H1 (cell line): ENCODE results near the gene KRTAP19-6. TPM values are rescaled to one million over a fixed set of nuclear protein-coding genes. Genes with fewer than 3 reads are reported as not detected.

ENCODE experiments used
- CTCF ChIA-PET: fragments of 300-600 bp; sonication (Branson Sonifier 250); formaldehyde crosslinking; loops from one replicate; lab custom pipeline; 2021; ENCODE audit not compliant: partially characterized antibody; lab: Charles Lee
- POLR2A ChIA-PET: fragments of 300-600 bp; sonication (Branson Sonifier 250); formaldehyde crosslinking; loops from one replicate; lab custom pipeline; 2021; ENCODE audit warnings: inconsistent platforms; ENCODE audit not compliant: partially characterized antibody; lab: Charles Lee
- DNase-seq, 2 experiments: peaks; one replicate each; pipeline versions ENCODE4 v3.0.0 to v3.0.0-alpha.2; 2010 to 2022; ENCODE audit warnings: low spot score in 2 of 2, low read depth in 1 of 2, mixed read lengths in 1 of 2
- FAIRE-seq: peaks from 2 replicates; lab custom pipeline; 2011; peaks lifted over from hg19 to GRCh38; lab: Jason Lieb, UNC
- H2AFZ ChIP-seq: 2 replicates; pipeline ENCODE4 v1.8.1; 2012; ENCODE audit warnings: low read length, inconsistent platforms
- H2AK5ac ChIP-seq: 2 replicates; pipeline ENCODE4 v1.6.1; 2013; ENCODE audit warnings: low read depth, low read length
- H2BK120ac ChIP-seq: replicated peaks from 2 replicates; pipeline ENCODE3; 2013; ENCODE audit warnings: low read depth, low read length, inconsistent platforms
- H2BK12ac ChIP-seq: 2 replicates; pipeline ENCODE4 v1.6.1; 2013; ENCODE audit warnings: low read depth, low read length
- H2BK15ac ChIP-seq: 2 replicates; pipeline ENCODE4 v1.6.1; 2013; ENCODE audit warnings: low read length
- H2BK20ac ChIP-seq: 2 replicates; pipeline ENCODE4 v1.6.1; 2013; ENCODE audit warnings: low read length
- H2BK5ac ChIP-seq: 2 replicates; pipeline ENCODE4 v1.6.1; 2013; ENCODE audit warnings: low read depth, low read length
- H3K14ac ChIP-seq: 2 replicates; pipeline ENCODE4 v1.6.1; 2013; ENCODE audit warnings: inconsistent platforms; ENCODE audit not compliant: insufficient read length
- H3K18ac ChIP-seq: 2 replicates; pipeline ENCODE4 v1.6.1; 2013; ENCODE audit warnings: low read length; ENCODE audit errors: extremely low read depth
- H3K23ac ChIP-seq: 2 replicates; pipeline ENCODE4 v1.6.1; 2013; ENCODE audit warnings: inconsistent platforms; ENCODE audit not compliant: insufficient read length
- H3K23me2 ChIP-seq: 2 replicates; pipeline ENCODE4 v1.6.1; 2013; ENCODE audit warnings: low read depth, low read length
- H3K27ac ChIP-seq: 2 replicates; pipeline ENCODE4 v1.6.1; 2011; ENCODE audit warnings: low read depth, low read length, inconsistent platforms
- H3K27me3 ChIP-seq, 4 experiments: replicated peaks in 1 of 4; 1 replicate in 1 of 4; 2 replicates in 3 of 4; pipeline versions ENCODE4 v1.6.1 to v1.8.1; 2011 to 2013; ENCODE audit warnings: low read length in 3 of 4, mild to moderate bottlenecking in 3 of 4, inconsistent platforms in 2 of 4, mixed read lengths in 2 of 4, moderate library complexity in 1 of 4; ENCODE audit not compliant: control insufficient read depth in 3 of 4, insufficient read depth in 3 of 4; ENCODE audit errors: extremely low read depth in 1 of 4
- H3K36me3 ChIP-seq, 4 experiments: 2 replicates each; pipeline versions ENCODE4 v1.6.1 to v1.8.1; 2011 to 2013; ENCODE audit warnings: mild to moderate bottlenecking in 4 of 4, low read length in 3 of 4, moderate library complexity in 2 of 4, control low read depth in 1 of 4, inconsistent platforms in 1 of 4; ENCODE audit not compliant: insufficient read depth in 4 of 4, control insufficient read depth in 2 of 4
- H3K4ac ChIP-seq: replicated peaks from 2 replicates; pipeline ENCODE3; 2013; ENCODE audit warnings: low read length, low read depth, mixed read lengths, inconsistent platforms; ENCODE audit not compliant: insufficient read length
- H3K4me1 ChIP-seq, 4 experiments: replicated peaks in 1 of 4; 1 replicate in 1 of 4; 2 replicates in 3 of 4; pipeline versions ENCODE4 v1.6.1 to v1.8.1; 2011 to 2013; ENCODE audit warnings: low read length in 3 of 4, inconsistent platforms in 2 of 4, mixed read lengths in 1 of 4; ENCODE audit not compliant: insufficient read depth in 4 of 4, control insufficient read depth in 3 of 4
- H3K4me2 ChIP-seq, 2 experiments: 2 replicates each; pipeline versions ENCODE4 v1.6.1 to v1.8.1; 2011 to 2013; ENCODE audit warnings: low read depth in 2 of 2, low read length in 2 of 2, control low read depth in 1 of 2, inconsistent platforms in 1 of 2, mild to moderate bottlenecking in 1 of 2; ENCODE audit not compliant: insufficient read depth in 1 of 2
- H3K4me3 ChIP-seq, 4 experiments: fragments of 200-600, 300-600 bp in 1 of 4; sonication (generic), shearing (Covaris generic), sonication (Bioruptor Twin) in 1 of 4; 2 replicates each; pipeline versions ENCODE4 v1.5.1 to v1.8.1; 2011 to 2016; ENCODE audit warnings: low read length in 4 of 4, low read depth in 3 of 4, control low read depth in 2 of 4, inconsistent platforms in 2 of 4, mild to moderate bottlenecking in 2 of 4, mixed read lengths in 1 of 4, moderate library complexity in 1 of 4; ENCODE audit not compliant: insufficient read depth in 2 of 4; ENCODE audit errors: extremely low read depth in 1 of 4
- H3K56ac ChIP-seq: replicated peaks from 2 replicates; pipeline ENCODE3; 2013; ENCODE audit warnings: low read depth, mild to moderate bottlenecking, mixed read lengths, low read length, inconsistent platforms; ENCODE audit not compliant: insufficient read length
- H3K79me1 ChIP-seq: 2 replicates; pipeline ENCODE4 v1.6.1; 2013; ENCODE audit warnings: low read depth, low read length, control low read depth
- H3K79me2 ChIP-seq, 2 experiments: 2 replicates each; pipeline versions ENCODE4 v1.6.1 to v1.8.1; 2012 to 2013; ENCODE audit warnings: low read length in 2 of 2, mild to moderate bottlenecking in 2 of 2, inconsistent platforms in 1 of 2; ENCODE audit not compliant: insufficient read depth in 2 of 2, control insufficient read depth in 1 of 2
- H3K9ac ChIP-seq, 4 experiments: replicated peaks in 1 of 4; 1 replicate in 1 of 4; 2 replicates in 3 of 4; pipeline versions ENCODE4 v1.6.1 to v1.8.1; 2011 to 2013; ENCODE audit warnings: low read depth in 3 of 4, low read length in 3 of 4, control low read depth in 2 of 4, mild to moderate bottlenecking in 2 of 4, moderate library complexity in 2 of 4, inconsistent platforms in 1 of 4; ENCODE audit errors: extremely low read depth in 1 of 4
- H3K9me3 ChIP-seq, 2 experiments: 2 replicates each; pipeline versions ENCODE4 v1.6.1 to v1.8.1; 2012 to 2013; ENCODE audit warnings: mild to moderate bottlenecking in 2 of 2, moderate library complexity in 2 of 2, control low read depth in 1 of 2, inconsistent platforms in 1 of 2, low read depth in 1 of 2, low read length in 1 of 2, mixed read lengths in 1 of 2; ENCODE audit not compliant: insufficient read depth in 2 of 2
- H4K20me1 ChIP-seq, 2 experiments: replicated peaks in 1 of 2; 2 replicates each; pipeline versions ENCODE3 to v1.8.1; 2011 to 2013; ENCODE audit warnings: inconsistent platforms in 2 of 2, low read length in 2 of 2, mild to moderate bottlenecking in 1 of 2; ENCODE audit not compliant: insufficient read depth in 2 of 2, control insufficient read depth in 1 of 2
- H4K5ac ChIP-seq: 2 replicates; pipeline ENCODE4 v1.6.1; 2013; ENCODE audit warnings: low read length, low read depth, mixed read lengths, inconsistent platforms; ENCODE audit not compliant: insufficient read length
- H4K8ac ChIP-seq: 2 replicates; pipeline ENCODE4 v1.8.0; 2013; ENCODE audit warnings: mild to moderate bottlenecking, moderate library complexity, low read length, inconsistent platforms; ENCODE audit not compliant: insufficient read depth; ENCODE audit errors: extremely low read depth
- H4K91ac ChIP-seq: replicated peaks from 2 replicates; pipeline ENCODE3; 2013; ENCODE audit warnings: low read length, mixed read lengths, inconsistent platforms; ENCODE audit not compliant: insufficient read length
- CEBPB ChIP-seq: IDR thresholded peaks from 2 replicates; pipeline ENCODE4 v1.6.1; 2012; ENCODE audit warnings: low read depth, low read length
- EP300 ChIP-seq, 2 experiments: IDR thresholded peaks; 1 replicate in 1 of 2; 2 replicates in 1 of 2; pipeline ENCODE4 v1.6.1; 2011 to 2012; ENCODE audit warnings: low read depth in 2 of 2, low read length in 2 of 2, mild to moderate bottlenecking in 2 of 2, borderline replicate concordance in 1 of 2, inconsistent platforms in 1 of 2, moderate library complexity in 1 of 2
- FOSL1 ChIP-seq: IDR thresholded peaks from 2 replicates; pipeline ENCODE4 v1.6.1; 2011; ENCODE audit warnings: mild to moderate bottlenecking, low read depth, low read length, moderate library complexity; ENCODE audit not compliant: insufficient read depth
- KDM1A ChIP-seq: fragments of 200-600, 300-600 bp; sonication (generic); IDR thresholded peaks from 2 replicates; pipeline ENCODE4 v1.7.1; 2016; ENCODE audit warnings: mild to moderate bottlenecking, low read length, borderline replicate concordance
- KDM4A ChIP-seq: IDR thresholded peaks from one replicate; pipeline ENCODE4 v1.7.1; 2012; ENCODE audit warnings: low read depth, mild to moderate bottlenecking, moderate library complexity, low read length, inconsistent platforms; ENCODE audit not compliant: severe bottlenecking
- NRF1 ChIP-seq: IDR thresholded peaks from 2 replicates; pipeline ENCODE4 v1.6.1; 2011; ENCODE audit warnings: mild to moderate bottlenecking, low read depth, low read length, improper control_type of control experiment
- POU5F1 ChIP-seq: IDR thresholded peaks from 2 replicates; pipeline ENCODE4 v1.6.1; 2011; ENCODE audit warnings: low read depth, mild to moderate bottlenecking, low read length, moderate library complexity
- RFX5 ChIP-seq: IDR thresholded peaks from 2 replicates; pipeline ENCODE4 v1.6.1; 2011; ENCODE audit warnings: low read depth, low read length, improper control_type of control experiment, borderline replicate concordance
- SIRT6 ChIP-seq: IDR thresholded peaks from one replicate; pipeline ENCODE4 v1.7.1; 2012; ENCODE audit warnings: low read length, inconsistent platforms
- SUZ12 ChIP-seq: fragments of 200-600 bp; sonication (generic); IDR thresholded peaks from 2 replicates; pipeline ENCODE4 v1.6.1; 2012; ENCODE audit warnings: mild to moderate bottlenecking, inconsistent platforms, low read length, moderate library complexity, mixed read lengths
- polyA plus RNA-seq, 7 experiments: library from polyadenylated mRNA; depleted of rRNA in 3 of 7; stranded (reverse) in 5 of 7; unstranded in 2 of 7; fragments of >200 nt in 5 of 7; fragments of 200-250 nt in 2 of 7; gene quantifications; 1 replicate in 5 of 7; 2 replicates in 1 of 7; 4 replicates in 1 of 7; pipeline versions ENCODE4 v1.2.1 to v1.2.3, GENCODE V29; 2011 to 2013; ENCODE audit warnings: missing spikeins in 2 of 7, mixed read lengths in 2 of 7
- total RNA-seq: library from RNA; stranded (reverse); fragmentation: NEBNext Ultra II Directional; extraction: Animal tissue kit (Norgen Biotek cat#: 25700); gene quantifications from 2 replicates; pipeline ENCODE4 v1.2.1, GENCODE V29; 2021

The KRTAP19-6 gene
- total and polyA plus RNA-seq, 2 of the 8 experiments (the other 6 are each of a cell fraction or from before 2014, with no cell fraction given) = not detected

DNA sequence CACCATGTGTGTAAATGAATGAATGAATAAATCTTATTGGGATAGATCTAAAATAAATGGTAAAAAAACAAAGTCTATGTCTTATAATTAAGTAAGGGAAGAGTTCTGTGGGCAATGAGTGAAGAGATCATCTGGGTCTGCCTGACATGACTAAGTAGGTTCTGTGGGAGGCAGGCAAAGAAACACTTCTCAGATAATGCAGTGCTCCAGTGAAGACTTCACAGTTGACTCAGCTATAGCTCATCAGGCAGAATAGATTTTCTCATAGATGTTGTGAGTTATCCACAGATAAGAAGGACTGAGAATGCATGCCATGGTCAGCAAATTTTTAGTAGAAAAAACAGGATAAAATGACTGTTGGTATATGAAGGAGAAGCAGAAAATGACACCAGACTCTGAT is 36.1 kb upstream of the KRTAP19-6 start:
- Histone ChIP-seq H4K91ac (no peak overlapping the region), H3K14ac (no peak overlapping the region), H2BK120ac (no peak overlapping the region), H3K18ac (no peak overlapping the region), H2AK5ac (no peak overlapping the region), H2BK5ac (no peak overlapping the region), H3K23ac (no peak overlapping the region), H2BK12ac (no peak overlapping the region), H4K20me1 (no peaks in the 10 kb centered on the region), H3K4ac (no peak overlapping the region), H3K79me2 (no peaks in the 10 kb centered on the region), H3K79me1 (no peaks in the 10 kb centered on the region), H3K36me3 (no peaks in the 10 kb centered on the region), H2AFZ (no peak overlapping the region), H3K27me3 (no peaks in the 10 kb centered on the region), H3K9me3 (no peaks in the 10 kb centered on the region), H2BK15ac (no peak overlapping the region), H4K5ac (no peak overlapping the region), H3K4me3 (no peak overlapping the region), H3K4me1 (no peaks in the 10 kb centered on the region), H3K56ac (no peak overlapping the region), H3K23me2 (no peaks in the 10 kb centered on the region), H3K4me2 (no peak overlapping the region), H4K8ac (no peak overlapping the region), H2BK20ac (no peak overlapping the region), H3K27ac (no peak overlapping the region), H3K9ac (no peak overlapping the region)
- FAIRE-seq (no peak), DNase-seq (no peak)
- TF ChIP-seq EP300 (IDR thresholded peaks at IDR 0.05; ENCODE audit: borderline replicate concordance in 1 of 2, low read depth in 2 of 2, low read length in 2 of 2) = no peak
- TF ChIP-seq FOSL1 = no peak
- TF ChIP-seq POU5F1 = no peak
- no peak for TF ChIP-seq SUZ12
- TF ChIP-seq NRF1 = no peak
- no peak for TF ChIP-seq KDM4A
- no peak for TF ChIP-seq CEBPB
- TF ChIP-seq SIRT6 = no peak
- no peak for TF ChIP-seq RFX5
- TF ChIP-seq KDM1A = no peak
- POLR2A ChIA-PET = no interaction called here
- CTCF ChIA-PET = interaction anchor here (1.7 kb wide), 1 partner anchor 10 kb away, joined by 5 read pairs; no protein-coding TSS in a partner anchor
